Jurkat, Clone E6-1 (cell line): ENCODE results near the gene MGAT5.

Experiments
- DNase-seq: peaks from one replicate; pipeline ENCODE4 v3.0.0-alpha.2; 2011; ENCODE audit warnings: low read depth, low spot score
- H3K4me3 ChIP-seq: 2 replicates; pipeline ENCODE4 v1.5.1; 2011; ENCODE audit warnings: mild to moderate bottlenecking, low read length, control low read depth, moderate library complexity

The MGAT5 gene

DNA sequence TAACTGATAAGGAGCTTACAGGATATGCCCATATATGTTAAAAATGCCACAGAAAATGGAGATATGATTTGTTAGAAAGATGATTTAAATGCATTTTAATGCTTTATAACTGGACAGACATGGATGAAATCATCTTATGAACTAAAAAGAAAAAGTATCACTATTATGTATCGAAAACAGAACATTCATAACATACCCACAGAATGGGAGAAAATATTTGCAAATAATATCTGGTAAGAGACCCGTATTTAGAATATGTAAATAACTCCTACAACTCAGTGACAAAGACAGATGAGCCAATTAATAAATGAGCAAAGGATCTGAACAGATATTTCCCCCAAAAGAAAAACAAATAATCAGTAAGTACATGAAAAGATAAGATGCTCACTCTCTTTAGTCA is 24.3 kb upstream of the MGAT5 start:
- H3K4me3 ChIP-seq = no peak overlapping the region

DNA sequence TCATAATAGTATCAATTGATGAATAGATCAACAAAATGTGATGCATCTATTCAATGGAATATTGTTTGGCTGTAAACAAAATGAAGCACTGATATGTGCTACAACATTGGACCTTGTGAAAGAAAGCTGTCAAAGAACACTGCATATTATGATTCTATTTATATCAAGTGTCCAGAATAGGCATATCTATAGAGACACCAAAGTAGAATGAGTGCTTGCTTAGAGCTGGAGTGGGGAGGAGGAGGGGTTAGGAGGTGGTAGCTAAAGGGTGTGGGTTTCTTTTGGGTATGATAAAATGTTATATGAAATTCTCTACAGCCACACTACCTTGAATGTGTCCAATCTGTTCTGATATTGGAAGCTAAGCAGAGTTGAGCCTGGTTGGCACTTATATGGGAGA is 23.0 kb upstream of the MGAT5 start:
- DNase-seq = no peak
- H3K4me3 ChIP-seq = no peak overlapping the region

More for the DNA sequence above, 24.3 kb upstream of the MGAT5 start:
- DNase-seq = no peak

DNA sequence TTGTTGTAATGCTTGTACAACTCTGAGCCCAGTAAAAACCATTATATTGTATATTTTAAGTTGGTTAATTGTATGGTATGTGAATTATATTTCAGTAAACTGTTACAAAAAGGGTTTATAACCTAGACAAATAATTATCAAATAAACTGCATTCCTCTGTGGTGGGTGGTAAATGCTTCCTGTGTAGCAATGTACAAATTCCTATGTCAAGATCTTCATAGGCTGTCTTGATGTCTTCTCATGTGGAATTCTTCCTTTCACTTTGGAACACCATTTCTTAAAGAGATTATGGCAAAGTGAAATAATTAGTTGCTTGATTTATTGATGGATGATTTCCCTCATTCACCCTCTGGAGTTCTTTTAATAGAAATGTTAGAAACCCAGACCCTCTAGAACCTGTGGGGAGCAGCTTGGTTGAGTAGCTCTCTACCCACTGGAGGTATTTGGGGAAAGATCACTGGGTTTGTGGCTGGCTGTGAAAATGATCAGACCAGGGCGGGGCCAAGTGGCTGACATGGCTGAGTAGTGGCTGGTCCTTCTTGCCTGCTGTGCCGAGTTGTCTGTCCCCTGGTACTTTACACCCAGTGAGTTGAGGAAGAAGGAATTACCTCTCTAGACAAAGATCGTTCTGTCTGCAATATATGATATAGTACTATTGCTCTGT is 22.4 kb upstream of the MGAT5 start:
- H3K4me3 ChIP-seq = no peak overlapping the region
- DNase-seq = no peak

DNA sequence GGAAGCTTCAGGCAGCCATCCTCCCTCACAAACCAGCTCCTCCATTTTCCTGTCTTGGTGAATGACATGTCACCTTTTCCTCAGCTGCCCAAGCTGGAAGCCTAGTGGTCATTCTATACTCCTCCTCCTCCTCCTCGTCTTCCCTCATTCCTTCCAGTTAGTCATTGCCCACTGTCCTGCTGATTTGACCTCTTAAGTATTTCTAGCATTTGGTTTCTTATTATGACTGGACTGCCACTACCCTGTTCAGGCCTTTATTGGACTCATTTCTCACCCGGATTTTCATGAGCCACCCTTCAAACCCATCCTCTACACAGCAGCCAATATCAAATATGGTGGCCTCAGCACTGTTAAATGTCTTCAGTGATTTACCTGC is 21.9 kb upstream of the MGAT5 start:
- no peak overlapping the region for H3K4me3 ChIP-seq
- no peak for DNase-seq

DNA sequence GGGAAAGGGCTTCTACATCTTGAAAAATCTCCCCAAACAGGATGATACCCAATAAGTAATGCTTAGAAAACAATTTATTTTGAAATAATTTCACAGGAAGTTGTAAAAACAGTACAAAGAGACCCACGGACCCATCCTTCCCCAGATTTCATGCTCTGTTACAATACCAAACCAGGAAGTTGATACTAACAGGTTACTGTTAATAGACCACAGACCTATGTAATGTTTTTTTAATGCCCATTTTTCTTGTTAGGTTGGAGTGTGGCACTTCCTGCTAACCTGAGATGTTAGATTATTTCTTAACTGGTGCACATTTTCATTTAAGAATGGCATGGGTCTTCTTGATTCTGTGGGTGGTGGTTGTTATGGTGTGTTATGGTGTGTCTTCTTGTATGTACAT is 21.4 kb upstream of the MGAT5 start:
- peak; percentile 63 for DNase-seq
- no peak overlapping the region for H3K4me3 ChIP-seq

DNA sequence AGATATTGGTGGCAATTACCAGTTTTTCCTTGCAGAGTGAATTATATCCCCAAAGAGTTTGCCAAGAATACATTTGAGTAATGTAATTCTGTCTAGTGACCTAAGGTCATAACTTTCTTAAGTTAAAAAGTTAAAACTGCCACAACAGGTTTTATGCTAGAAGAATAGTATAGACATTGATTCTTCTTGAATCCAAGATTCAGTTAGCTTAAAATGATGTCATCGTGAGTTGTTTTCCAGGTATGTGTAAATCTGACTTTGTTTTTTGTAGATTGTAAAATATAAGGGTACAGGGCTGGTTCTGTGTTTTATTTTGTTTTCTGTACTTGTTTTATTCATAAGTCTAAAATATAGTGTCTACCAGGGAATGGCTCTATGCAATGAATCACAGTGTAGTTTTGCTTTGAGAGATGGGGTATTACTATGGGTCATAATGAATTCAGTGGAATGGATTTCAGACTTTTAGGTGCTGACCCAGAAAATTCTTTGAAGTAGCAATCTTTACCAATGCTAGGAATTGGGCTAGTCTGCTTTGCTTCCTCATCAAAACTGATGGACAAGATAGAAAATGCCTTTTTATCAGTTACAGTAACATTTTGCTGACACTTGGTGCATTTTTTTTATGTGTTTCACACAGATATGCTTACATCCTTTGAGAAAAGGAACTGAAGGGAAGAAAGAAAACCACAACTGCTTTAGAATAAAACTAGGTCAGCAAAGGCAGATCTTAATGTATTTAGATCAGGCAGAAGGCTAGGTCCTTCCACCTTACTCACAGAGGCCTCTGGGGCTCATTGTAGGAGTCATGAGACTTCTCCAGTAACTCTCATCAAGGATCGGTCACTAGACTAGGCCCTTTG is 20.8 kb upstream of the MGAT5 start:
- DNase-seq = peak; percentile 88
- peak overlapping the region; percentile 28 for H3K4me3 ChIP-seq

DNA sequence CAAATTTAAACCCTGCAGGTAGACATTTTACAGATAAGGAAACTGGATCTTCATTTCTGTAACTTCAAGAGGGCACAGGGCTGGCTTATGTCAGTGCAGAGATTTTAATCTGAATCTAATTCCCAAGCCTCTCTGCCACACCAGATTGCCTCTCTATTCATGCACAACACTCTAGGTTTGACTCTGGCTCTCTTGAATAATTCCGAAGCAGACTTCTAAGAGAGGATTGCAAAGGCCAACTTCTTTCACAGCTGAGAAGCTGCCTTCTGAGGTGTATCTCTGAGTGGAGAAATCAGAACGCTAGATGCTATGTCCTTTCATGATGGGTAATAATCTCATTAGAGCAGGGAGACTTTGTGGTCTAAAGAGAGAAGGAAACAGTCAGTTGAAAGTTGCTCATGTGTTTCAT is 20.1 kb upstream of the MGAT5 start:
- H3K4me3 ChIP-seq = peak overlapping the region; percentile 28

DNA sequence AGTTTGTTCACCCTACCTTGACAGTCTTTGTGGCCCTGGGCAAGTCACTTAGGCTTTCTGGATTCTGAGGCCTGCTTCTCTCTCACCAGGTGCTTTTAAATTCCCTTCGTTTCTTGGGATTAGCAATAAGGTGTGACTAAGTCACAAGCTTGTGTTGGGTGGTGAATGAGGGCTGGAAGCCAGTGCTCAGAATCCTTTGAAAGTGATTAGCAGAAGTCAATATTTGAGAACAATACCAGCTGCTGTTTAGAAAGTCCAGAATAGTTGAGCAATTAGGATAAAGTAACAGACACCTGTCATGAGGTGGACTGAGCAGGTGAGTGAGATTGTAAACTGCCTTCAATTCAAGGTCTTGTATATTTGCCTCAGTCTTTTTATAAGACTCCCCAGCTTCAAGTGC is 19.3 kb upstream of the MGAT5 start:
- DNase-seq = no peak

More for the DNA sequence above, 20.1 kb upstream of the MGAT5 start:
- peak; percentile 41 for DNase-seq

DNA sequence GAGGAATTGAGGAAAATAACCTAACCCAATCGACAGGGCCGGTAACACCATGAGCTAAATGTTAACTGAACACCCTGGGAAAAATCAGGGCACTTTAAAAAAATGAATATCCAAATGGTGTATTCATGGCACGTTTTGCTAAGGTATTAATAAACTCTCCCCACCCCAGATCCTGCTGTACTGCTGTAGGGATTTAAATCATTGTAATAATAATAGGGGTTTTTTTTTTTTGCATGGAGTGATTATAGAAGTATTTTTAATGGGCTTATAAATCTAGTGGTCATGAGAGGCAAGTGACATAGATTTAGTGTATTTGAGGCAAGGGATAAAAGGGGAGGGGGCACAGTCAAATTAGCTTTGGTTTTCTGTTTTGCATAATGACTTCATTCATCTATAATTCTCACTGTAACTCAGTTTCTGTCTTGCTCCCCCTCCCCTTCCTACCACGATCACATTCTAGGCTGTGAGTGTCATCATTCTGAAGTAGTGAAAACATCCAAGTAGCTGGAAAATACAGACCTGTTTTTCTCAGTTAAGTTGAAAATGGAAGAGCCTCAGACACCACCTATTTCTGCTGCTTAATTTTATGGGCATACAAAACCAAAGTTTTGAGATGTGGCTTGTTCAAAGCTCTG is 18.2 kb upstream of the MGAT5 start:
- H3K4me3 ChIP-seq = no peak overlapping the region
- DNase-seq = no peak

More for the DNA sequence above, 19.3 kb upstream of the MGAT5 start:
- no peak overlapping the region for H3K4me3 ChIP-seq

DNA sequence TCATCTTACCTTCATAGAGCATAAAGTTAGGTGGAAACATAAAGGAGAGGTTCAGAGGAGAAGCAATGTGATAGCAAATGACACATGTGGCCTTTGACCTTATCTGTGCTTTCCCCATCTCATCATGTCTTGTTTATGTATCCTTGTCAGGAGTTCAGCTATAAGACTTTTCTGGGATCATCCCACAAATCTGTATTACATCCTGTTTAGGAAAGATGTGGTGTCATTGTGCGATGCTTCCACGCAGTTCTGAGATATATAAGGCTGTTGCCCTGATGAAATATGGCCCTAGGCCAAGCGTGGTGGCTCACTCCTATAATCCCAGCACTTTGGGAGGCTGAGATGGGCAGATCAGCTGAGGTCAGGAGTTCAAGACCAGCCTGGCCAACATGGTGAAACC is 15.5 kb upstream of the MGAT5 start:
- no peak overlapping the region for H3K4me3 ChIP-seq
- no peak for DNase-seq

DNA sequence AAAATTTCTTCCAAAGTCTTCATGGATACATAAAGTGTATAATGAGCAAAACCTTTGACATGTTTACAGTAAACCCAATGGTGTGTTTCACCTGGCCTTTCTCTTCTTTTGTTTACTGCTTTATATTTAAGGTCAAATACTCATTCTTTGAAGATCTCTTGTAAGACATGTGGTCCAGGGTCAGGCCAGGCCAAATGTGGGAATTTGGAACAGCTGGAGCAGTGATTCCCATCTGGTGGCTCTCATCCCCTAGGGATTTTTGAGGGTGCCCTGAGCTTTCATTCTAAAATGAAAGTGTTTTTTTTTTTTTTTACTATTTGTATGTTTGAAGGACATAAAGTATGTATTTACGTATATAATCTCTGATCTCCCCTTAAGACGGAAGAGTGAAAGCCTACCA is 13.8 kb upstream of the MGAT5 start:
- no peak for DNase-seq

DNA sequence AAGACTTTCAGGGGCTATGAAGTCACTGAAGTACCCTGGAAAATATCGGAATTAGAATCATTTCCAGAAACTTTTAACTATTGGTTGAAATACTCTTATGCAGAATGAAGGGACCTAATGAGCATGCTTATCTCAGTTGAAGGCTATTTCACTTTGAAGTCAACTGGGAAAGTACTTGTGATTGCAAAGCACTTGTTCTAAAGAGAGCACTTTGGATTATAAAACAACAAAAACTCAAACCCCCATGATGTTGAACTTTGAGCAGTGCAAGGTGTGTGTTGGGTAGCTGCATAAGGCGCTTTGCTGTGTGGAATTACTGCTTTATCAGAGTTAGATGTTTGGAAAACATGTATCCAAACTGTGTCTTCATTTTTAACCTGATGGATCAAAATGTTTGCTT is 12.0 kb upstream of the MGAT5 start:
- DNase-seq = no peak
- H3K4me3 ChIP-seq = no peak overlapping the region

More for the DNA sequence above, 13.8 kb upstream of the MGAT5 start:
- H3K4me3 ChIP-seq = no peak overlapping the region

DNA sequence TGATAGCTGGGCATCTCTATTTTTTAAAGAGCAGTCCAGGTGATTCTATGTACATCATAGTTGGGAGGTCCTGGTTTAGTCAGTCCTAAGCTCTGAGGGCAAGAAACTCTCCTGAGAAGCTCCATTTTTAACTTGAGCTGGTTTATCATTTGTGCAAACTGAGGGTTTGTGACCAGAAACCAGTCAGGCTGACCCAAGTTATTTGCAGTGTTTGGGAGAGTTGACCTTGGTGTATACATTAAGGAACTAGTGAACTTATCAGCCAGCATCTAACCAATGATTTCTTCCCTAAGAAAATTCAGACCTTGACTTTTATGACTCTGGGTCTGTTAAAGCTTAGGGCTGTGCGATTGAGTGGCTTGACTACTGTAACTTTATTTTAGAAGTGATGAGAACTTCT is 10.6 kb upstream of the MGAT5 start:
- H3K4me3 ChIP-seq = no peak overlapping the region
- DNase-seq = no peak

DNA sequence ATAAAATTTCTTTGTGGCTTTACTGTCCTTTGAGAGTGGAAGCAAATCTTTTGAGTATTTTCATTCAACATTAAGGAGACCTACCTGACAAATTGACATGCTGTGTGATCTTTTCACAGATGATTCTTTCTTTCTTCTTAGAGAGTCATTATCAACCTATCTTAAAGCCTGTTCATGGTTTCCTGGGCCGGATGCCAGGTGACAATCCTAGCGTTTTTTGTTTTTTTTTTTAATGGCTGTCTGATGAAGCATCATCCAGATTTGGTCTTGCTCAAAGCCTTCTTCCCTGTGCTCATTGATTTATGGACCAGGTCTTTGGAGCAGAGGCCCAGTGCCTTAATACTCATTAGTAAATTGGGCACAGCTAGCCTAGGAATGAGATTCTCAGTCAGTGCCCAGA is 9.8 kb upstream of the MGAT5 start:
- no peak overlapping the region for H3K4me3 ChIP-seq
- DNase-seq = peak; percentile 58

DNA sequence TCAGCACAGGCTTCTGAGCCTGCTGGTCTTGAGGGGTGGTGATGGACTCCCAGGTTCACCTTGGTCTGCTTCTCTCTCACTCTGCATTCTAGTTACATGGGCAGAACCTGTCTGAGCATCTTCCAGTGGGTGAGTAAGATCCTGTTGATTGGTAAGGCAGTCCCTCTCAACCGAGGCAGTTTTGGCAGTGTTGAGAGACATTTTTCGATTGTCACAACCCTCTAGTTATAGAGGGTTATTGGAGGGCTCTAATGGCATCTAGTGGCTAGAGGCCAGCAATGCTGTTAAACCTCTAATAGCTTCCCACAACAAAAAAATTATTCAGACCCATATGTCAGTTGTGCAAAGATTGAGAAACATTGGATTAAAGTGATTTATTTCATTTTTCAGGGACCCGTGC is 9.3 kb upstream of the MGAT5 start:
- no peak overlapping the region for H3K4me3 ChIP-seq
- no peak for DNase-seq

DNA sequence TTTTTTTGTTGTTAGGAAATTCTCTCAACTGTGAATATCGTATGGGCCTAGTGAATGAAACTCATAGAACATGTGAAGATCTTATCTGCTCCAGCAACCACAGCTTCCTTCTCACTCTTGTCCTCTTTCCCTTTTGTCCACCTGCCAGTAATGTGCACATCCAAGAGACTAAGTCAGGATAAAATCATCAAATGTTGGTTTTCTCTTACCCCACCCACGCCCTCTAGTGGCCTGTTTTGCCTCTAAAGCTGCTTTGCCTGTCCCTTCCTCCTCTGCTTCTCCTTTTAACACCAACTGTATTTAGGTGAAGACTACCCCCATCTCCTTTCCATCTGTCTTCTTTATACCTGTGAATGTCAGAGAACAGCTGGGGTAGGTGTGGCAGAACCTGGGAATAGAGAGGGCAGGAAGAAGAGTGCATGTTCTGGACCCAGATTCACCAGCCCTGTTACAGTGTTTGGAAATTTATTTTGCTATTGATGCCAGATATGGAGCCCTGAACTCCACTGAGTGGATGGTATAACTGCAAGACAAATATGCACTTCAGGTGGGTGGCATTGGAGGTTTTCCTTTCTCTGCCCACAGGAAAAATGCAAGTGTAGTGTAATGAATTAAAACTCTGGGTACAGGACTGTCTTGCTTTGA is 8.4 kb upstream of the MGAT5 start:
- peak; percentile 77 for DNase-seq
- no peak overlapping the region for H3K4me3 ChIP-seq

DNA sequence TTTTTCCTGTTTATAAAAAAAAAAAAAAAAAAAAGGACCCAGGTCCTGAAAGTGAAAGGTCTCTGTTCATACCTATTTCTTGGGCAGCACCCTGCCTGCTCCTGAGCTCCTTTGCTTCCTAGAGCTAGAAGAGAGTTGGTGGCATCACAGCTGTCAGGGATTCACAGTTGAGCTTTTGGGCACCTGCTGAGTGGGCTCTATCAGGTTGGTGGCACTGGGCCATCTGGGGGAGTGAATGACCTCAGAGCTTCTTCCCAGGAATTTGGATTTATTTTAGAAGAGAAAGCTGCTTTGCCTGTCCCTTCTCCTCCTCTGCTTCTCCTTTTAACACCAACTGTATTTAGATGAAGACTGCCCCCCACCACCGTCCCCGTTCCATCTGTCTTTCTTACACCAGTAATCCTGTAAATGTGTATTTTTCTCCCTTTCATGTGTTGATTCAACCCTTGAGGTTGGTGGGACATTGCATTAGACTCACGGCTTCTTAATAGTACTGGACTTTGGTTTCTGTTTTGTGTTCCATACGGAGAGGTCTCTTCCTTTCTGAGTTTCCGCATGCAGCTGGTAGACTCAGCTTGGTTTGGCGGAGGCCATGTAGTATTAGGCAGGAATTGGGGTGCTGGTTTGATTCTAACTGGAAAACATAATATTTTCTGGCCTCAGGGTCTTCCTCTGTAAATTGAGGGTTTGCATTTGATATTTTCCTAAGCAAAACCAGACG is 7.6 kb upstream of the MGAT5 start:
- DNase-seq = no peak
- no peak overlapping the region for H3K4me3 ChIP-seq

DNA sequence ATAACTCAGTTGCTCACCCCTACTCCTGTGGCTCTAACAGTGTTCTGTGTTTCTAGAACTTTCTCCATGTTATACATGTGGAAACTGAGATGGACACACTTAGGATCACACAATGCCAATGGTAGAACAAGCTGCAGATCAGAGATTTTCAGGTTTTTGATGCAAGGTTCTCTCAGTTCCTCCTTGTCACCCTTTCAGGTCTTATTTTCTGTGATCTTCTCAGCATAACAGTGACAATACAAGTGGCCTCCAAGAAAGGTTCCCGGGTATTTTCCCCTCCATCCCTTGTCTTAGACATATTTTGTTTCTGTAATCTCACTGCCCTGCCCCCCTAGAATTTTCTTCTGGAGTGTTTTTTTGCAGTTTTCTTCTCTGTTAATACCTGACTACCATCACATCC is 6.2 kb upstream of the MGAT5 start:
- DNase-seq = no peak
- H3K4me3 ChIP-seq = no peak overlapping the region

DNA sequence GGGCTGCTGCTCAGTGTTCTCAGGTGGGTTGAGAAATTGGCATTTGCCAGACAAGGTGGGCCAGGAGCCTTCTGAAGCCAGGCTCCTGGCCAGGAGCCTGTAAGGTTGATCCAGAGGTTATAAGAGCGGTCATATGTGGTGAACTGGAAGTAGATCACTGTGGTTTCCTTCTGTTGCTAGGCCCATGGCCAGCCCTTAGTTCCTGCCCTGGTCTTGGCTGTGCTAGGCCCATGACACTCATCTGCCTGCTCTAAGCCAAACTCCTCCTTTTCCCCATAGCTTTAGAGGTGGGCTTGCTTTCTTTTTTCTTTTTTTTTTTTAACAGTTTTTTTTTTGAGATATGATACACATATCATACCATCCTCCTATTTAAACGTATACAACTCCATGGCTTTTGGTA is 5.0 kb upstream of the MGAT5 start:
- DNase-seq = no peak
- no peak overlapping the region for H3K4me3 ChIP-seq
